Measurements from ENCODE around the gene TTC34. TPM values are rescaled to one million over a fixed set of nuclear protein-coding genes. Genes with fewer than 3 reads are reported as not detected.

Gene TTC34
- total and polyA plus RNA-seq, 2 experiments from 2014 or later, result 0.08 to 0.35 TPM

DNA sequence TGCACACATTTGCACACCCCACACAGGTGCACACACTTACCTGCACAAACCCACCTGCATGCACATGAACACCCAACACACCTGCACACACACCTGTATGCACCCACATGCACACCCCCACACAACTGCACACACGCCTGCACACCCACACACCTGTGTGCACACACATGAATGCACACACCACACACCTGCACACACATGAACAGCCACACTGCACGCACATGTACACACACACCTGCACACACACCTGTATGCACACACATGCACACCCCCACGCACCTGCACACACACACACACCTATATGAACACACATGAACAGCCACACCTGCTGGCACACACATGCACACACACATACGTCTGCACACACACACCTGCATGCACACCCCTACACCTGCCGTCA is 17.9 kb upstream of the TTC34 start:
- Histone ChIP-seq H3K79me2 (replicated peaks; ENCODE audit: insufficient read depth) (no peaks in the 10 kb centered on the region), H3K27ac (ENCODE audit: low read depth) (no peak overlapping the region), H3K36me3 (ENCODE audit: insufficient read depth) (no peaks in the 10 kb centered on the region), H3K4me2 (no peak overlapping the region), H3K27me3 (ENCODE audit: insufficient read depth) (no peaks in the 10 kb centered on the region), H2AFZ (no peak overlapping the region), H3K4me3 (no peak overlapping the region), H3K4me1 (ENCODE audit: insufficient read depth) (no peaks in the 10 kb centered on the region), H3K9me2 (ENCODE audit: insufficient read depth) (no peaks in the 10 kb centered on the region), H3F3A (replicated peaks; ENCODE audit: low read depth) (no peaks in the 10 kb centered on the region), H4K20me1 (replicated peaks; ENCODE audit: insufficient read depth) (no peaks in the 10 kb centered on the region)
- ATAC-seq (no peak), DNase-seq (ENCODE audit: low spot score) (no peak)
- H3K9me3 Mint-ChIP-seq, result peaks cover 88% of the 10 kb centered on the region
- no peak overlapping the region for H3K27ac Mint-ChIP-seq
- H3K36me3 Mint-ChIP-seq (ENCODE audit: low read depth), result peaks cover 28% of the 10 kb centered on the region
- TF ChIP-seq, protein P1, sequence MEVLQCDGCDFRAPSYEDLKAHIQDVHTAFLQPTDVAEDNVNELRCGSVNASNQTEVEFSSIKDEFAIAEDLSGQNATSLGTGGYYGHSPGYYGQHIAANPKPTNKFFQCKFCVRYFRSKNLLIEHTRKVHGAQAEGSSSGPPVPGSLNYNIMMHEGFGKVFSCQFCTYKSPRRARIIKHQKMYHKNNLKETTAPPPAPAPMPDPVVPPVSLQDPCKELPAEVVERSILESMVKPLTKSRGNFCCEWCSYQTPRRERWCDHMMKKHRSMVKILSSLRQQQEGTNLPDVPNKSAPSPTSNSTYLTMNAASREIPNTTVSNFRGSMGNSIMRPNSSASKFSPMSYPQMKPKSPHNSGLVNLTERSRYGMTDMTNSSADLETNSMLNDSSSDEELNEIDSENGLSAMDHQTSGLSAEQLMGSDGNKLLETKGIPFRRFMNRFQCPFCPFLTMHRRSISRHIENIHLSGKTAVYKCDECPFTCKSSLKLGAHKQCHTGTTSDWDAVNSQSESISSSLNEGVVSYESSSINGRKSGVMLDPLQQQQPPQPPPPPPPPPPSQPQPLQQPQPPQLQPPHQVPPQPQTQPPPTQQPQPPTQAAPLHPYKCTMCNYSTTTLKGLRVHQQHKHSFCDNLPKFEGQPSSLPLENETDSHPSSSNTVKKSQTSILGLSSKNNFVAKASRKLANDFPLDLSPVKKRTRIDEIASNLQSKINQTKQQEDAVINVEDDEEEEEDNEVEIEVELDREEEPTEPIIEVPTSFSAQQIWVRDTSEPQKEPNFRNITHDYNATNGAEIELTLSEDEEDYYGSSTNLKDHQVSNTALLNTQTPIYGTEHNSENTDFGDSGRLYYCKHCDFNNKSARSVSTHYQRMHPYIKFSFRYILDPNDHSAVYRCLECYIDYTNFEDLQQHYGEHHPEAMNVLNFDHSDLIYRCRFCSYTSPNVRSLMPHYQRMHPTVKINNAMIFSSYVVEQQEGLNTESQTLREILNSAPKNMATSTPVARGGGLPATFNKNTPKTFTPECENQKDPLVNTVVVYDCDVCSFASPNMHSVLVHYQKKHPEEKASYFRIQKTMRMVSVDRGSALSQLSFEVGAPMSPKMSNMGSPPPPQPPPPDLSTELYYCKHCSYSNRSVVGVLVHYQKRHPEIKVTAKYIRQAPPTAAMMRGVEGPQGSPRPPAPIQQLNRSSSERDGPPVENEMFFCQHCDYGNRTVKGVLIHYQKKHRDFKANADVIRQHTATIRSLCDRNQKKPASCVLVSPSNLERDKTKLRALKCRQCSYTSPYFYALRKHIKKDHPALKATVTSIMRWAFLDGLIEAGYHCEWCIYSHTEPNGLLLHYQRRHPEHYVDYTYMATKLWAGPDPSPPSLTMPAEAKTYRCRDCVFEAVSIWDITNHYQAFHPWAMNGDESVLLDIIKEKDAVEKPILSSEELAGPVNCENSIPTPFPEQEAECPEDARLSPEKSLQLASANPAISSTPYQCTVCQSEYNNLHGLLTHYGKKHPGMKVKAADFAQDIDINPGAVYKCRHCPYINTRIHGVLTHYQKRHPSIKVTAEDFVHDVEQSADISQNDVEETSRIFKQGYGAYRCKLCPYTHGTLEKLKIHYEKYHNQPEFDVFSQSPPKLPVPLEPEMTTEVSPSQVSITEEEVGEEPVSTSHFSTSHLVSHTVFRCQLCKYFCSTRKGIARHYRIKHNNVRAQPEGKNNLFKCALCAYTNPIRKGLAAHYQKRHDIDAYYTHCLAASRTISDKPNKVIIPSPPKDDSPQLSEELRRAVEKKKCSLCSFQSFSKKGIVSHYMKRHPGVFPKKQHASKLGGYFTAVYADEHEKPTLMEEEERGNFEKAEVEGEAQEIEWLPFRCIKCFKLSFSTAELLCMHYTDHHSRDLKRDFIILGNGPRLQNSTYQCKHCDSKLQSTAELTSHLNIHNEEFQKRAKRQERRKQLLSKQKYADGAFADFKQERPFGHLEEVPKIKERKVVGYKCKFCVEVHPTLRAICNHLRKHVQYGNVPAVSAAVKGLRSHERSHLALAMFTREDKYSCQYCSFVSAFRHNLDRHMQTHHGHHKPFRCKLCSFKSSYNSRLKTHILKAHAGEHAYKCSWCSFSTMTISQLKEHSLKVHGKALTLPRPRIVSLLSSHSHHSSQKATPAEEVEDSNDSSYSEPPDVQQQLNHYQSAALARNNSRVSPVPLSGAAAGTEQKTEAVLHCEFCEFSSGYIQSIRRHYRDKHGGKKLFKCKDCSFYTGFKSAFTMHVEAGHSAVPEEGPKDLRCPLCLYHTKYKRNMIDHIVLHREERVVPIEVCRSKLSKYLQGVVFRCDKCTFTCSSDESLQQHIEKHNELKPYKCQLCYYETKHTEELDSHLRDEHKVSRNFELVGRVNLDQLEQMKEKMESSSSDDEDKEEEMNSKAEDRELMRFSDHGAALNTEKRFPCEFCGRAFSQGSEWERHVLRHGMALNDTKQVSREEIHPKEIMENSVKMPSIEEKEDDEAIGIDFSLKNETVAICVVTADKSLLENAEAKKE (CRISPR knock-in tag; IDR thresholded peaks at IDR 0.05), result no peak
- TF ChIP-seq ZNF331 (CRISPR knock-in tag; IDR thresholded peaks at IDR 0.05; ENCODE audit: low read depth) (no peak), NANOG (IDR thresholded peaks at IDR 0.05; ENCODE audit: borderline replicate concordance) (no peak), CREB1 (CRISPR knock-in tag; IDR thresholded peaks at IDR 0.05; ENCODE audit: low read depth) (no peak), ZNF114 (CRISPR knock-in tag; IDR thresholded peaks at IDR 0.05) (no peak), EZH2 (IDR thresholded peaks at IDR 0.05; ENCODE audit: low read depth, unreplicated experiment) (no peak), POLR2AphosphoS5 (IDR thresholded peaks at IDR 0.05; ENCODE audit: low read depth) (no peak), EZH2phosphoT487 (IDR thresholded peaks at IDR 0.05; ENCODE audit: unreplicated experiment) (no peak), JUNB (IDR thresholded peaks at IDR 0.05; ENCODE audit: unreplicated experiment) (no peak), STAT1 (IDR thresholded peaks at IDR 0.05; ENCODE audit: unreplicated experiment) (no peak)
- TF ChIP-seq, protein P2, sequence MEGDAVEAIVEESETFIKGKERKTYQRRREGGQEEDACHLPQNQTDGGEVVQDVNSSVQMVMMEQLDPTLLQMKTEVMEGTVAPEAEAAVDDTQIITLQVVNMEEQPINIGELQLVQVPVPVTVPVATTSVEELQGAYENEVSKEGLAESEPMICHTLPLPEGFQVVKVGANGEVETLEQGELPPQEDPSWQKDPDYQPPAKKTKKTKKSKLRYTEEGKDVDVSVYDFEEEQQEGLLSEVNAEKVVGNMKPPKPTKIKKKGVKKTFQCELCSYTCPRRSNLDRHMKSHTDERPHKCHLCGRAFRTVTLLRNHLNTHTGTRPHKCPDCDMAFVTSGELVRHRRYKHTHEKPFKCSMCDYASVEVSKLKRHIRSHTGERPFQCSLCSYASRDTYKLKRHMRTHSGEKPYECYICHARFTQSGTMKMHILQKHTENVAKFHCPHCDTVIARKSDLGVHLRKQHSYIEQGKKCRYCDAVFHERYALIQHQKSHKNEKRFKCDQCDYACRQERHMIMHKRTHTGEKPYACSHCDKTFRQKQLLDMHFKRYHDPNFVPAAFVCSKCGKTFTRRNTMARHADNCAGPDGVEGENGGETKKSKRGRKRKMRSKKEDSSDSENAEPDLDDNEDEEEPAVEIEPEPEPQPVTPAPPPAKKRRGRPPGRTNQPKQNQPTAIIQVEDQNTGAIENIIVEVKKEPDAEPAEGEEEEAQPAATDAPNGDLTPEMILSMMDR (conservative IDR thresholded peaks at IDR 0.05; ENCODE audit: low read depth in 2 of 2), result no peak
- TF ChIP-seq, protein P3, sequence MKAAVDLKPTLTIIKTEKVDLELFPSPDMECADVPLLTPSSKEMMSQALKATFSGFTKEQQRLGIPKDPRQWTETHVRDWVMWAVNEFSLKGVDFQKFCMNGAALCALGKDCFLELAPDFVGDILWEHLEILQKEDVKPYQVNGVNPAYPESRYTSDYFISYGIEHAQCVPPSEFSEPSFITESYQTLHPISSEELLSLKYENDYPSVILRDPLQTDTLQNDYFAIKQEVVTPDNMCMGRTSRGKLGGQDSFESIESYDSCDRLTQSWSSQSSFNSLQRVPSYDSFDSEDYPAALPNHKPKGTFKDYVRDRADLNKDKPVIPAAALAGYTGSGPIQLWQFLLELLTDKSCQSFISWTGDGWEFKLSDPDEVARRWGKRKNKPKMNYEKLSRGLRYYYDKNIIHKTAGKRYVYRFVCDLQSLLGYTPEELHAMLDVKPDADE (IDR thresholded peaks at IDR 0.05), result no peak
- TF ChIP-seq, protein P4, sequence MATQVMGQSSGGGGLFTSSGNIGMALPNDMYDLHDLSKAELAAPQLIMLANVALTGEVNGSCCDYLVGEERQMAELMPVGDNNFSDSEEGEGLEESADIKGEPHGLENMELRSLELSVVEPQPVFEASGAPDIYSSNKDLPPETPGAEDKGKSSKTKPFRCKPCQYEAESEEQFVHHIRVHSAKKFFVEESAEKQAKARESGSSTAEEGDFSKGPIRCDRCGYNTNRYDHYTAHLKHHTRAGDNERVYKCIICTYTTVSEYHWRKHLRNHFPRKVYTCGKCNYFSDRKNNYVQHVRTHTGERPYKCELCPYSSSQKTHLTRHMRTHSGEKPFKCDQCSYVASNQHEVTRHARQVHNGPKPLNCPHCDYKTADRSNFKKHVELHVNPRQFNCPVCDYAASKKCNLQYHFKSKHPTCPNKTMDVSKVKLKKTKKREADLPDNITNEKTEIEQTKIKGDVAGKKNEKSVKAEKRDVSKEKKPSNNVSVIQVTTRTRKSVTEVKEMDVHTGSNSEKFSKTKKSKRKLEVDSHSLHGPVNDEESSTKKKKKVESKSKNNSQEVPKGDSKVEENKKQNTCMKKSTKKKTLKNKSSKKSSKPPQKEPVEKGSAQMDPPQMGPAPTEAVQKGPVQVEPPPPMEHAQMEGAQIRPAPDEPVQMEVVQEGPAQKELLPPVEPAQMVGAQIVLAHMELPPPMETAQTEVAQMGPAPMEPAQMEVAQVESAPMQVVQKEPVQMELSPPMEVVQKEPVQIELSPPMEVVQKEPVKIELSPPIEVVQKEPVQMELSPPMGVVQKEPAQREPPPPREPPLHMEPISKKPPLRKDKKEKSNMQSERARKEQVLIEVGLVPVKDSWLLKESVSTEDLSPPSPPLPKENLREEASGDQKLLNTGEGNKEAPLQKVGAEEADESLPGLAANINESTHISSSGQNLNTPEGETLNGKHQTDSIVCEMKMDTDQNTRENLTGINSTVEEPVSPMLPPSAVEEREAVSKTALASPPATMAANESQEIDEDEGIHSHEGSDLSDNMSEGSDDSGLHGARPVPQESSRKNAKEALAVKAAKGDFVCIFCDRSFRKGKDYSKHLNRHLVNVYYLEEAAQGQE (IDR thresholded peaks at IDR 0.05; ENCODE audit: unreplicated experiment), result no peak
- H3K4me3 Mint-ChIP-seq, result no peak overlapping the region
- H3K4me1 Mint-ChIP-seq, result no peaks in the 10 kb centered on the region
- H3K27me3 Mint-ChIP-seq (ENCODE audit: insufficient read depth, low read depth, poor library complexity), result peaks cover 14% of the 10 kb centered on the region
